Mucosa of stomach (tissue), 1 donor: ENCODE results near the gene TMUB1.

Source experiments
- H3K27me3 ChIP-seq: one replicate; pipeline ENCODE4 v1.7.0; 2013; ENCODE audit warnings: mild to moderate bottlenecking, low read length; ENCODE audit not compliant: control insufficient read depth, insufficient read depth
- H3K36me3 ChIP-seq: one replicate; pipeline ENCODE4 v1.7.0; 2013; ENCODE audit warnings: low read length; ENCODE audit not compliant: control insufficient read depth, insufficient read depth
- H3K4me1 ChIP-seq: one replicate; pipeline ENCODE4 v1.7.0; 2013; ENCODE audit warnings: mild to moderate bottlenecking, low read length; ENCODE audit not compliant: control insufficient read depth, insufficient read depth
- H3K4me3 ChIP-seq: one replicate; pipeline ENCODE4 v1.7.0; 2013; ENCODE audit warnings: low read length
- H3K9ac ChIP-seq: one replicate; pipeline ENCODE4 v1.7.0; 2013; ENCODE audit warnings: mild to moderate bottlenecking, low read length, moderate library complexity
- H3K9me3 ChIP-seq: one replicate; pipeline ENCODE4 v1.7.0; 2013; ENCODE audit warnings: mild to moderate bottlenecking, low read length, moderate library complexity; ENCODE audit not compliant: control insufficient read depth
- donor health status: Pancreatic carcinoma.

The TMUB1 gene

DNA sequence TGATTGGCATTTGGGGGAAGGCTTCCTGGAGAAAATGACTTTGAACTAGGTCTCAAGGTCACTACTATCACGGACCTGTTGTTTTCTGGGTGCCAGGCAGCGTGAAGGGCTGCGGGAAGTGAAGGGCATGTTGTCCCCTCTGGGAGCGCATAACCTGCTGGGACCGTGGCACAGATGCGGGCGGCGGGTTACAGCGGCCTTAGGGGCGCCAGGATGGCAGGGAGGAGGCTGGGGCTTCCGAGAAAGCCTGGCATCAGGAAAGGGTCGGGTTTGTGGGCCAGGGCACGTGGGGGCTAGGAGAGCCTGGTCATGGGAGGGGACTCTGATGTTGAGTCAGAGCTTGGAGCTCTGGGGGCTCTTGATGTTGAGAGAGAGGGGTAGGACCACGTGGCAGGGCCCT, 17.8 kb downstream of the TMUB1 start:
- H3K27me3 ChIP-seq = no peaks in the 10 kb centered on the region
- H3K4me1 ChIP-seq = peaks cover 28% of the 10 kb centered on the region
- no peaks in the 10 kb centered on the region for H3K9me3 ChIP-seq
- no peak overlapping the region for H3K9ac ChIP-seq
- no peak overlapping the region for H3K4me3 ChIP-seq
- peaks cover 16% of the 10 kb centered on the region for H3K36me3 ChIP-seq

DNA sequence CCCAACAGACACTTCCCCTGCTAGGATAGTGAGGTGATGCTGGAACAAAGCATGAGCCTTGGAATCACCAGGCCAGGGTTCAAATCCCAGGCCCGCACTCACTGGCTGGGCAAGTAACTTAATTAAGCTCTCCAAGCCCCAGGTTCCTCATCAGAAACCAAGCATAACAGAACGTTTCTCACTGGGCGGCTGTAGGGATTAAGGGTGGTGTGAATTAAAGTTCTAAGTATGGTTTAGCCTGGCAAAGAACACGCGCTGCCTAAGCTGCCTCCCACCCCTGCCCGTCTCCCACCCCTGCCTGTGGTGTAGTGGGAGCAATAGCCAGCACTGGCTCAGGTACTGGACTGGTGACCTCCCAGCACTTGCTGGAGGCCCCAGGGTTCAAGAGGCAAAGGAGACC, 18.3 kb downstream of the TMUB1 start:
- H3K9me3 ChIP-seq = no peaks in the 10 kb centered on the region
- no peaks in the 10 kb centered on the region for H3K27me3 ChIP-seq
- H3K4me1 ChIP-seq = peaks cover 33% of the 10 kb centered on the region
- H3K36me3 ChIP-seq = peaks cover 16% of the 10 kb centered on the region
- no peak overlapping the region for H3K4me3 ChIP-seq
- H3K9ac ChIP-seq = no peak overlapping the region

DNA sequence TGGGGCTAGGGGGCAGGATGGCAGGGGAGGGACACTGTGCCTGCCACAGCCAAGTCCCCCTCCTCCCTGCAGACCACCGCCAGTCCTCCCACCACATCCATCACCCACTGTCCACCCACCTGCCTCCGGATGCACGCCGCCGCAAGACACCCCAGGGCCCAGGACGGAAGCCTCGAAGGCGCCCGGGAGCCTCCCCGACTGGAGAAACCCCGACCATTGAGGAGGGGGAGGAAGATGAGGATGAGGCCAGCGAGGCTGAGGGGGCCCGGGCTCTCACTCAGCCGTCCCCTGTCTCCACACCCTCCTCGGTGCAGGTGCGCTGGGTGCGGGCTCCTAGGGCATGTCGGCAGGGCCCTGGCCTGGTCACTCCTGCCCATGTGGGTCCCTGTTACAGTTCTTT, 18.8 kb downstream of the TMUB1 start:
- no peak overlapping the region for H3K9ac ChIP-seq
- H3K4me1 ChIP-seq = peaks cover 34% of the 10 kb centered on the region
- peaks cover 16% of the 10 kb centered on the region for H3K36me3 ChIP-seq
- no peaks in the 10 kb centered on the region for H3K9me3 ChIP-seq
- no peak overlapping the region for H3K4me3 ChIP-seq
- H3K27me3 ChIP-seq = no peaks in the 10 kb centered on the region

DNA sequence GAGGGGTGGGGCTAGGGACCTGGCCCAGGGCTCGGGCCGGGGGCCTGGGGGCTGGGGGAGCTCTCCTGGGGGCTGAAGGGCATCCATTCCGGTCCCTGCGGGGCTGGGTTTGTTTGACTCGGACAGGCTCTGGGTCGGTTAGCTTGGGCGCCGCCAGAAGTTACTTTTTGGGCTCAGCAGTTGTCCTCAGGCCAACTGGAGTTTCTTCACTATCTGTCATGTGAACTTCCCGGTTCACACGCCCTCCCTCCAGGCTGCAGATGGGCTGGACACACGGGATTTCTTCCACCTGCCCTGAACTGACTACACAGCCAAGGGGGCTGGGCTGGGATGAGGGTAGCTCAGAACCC, 20.1 kb downstream of the TMUB1 start:
- Histone ChIP-seq H3K27me3 (no peaks in the 10 kb centered on the region), H3K36me3 (peaks cover 16% of the 10 kb centered on the region), H3K9me3 (no peaks in the 10 kb centered on the region), H3K9ac (no peak overlapping the region), H3K4me3 (no peak overlapping the region), H3K4me1 (peaks cover 42% of the 10 kb centered on the region)

DNA sequence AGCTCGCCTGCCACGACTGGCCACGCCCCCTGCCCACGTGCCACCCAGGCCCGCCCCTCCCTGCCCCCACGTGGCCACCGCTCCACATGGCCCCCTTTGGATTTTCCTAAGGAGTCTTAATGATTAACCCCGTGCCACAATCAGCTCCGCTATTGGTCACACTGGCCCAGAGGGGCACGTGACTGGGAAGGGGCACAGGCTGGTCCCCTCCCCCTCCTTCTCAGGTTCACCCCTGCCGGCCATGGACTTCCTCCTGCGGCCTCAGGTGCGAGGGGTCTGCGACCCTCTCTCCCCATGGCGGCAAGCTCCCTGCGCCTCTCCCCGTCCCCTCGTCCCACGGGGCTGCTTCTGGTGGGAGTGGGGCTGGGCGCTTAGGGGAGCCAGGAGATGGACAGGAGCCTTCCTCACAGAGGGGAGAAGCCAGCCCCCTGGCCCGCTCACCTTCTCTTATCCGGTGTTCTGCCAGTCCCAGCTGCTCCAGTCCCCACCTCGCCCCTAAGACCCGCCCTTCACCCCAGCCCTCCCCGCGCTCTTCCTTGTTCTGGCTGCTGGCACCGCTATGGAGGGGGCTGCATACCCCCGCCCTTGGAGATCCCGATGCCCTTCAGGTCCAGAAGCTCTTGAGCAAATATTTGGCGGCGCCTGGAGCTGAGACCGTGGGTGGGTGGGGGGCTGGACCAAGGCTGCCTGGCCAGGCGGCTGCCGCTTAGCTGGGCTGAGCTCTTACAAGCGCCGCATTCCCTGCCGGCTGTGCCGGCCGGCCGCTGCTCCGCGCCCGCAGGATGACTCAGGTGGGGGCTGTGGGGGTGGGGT, 20.7 kb downstream of the TMUB1 start:
- H3K4me1 ChIP-seq = peaks cover 43% of the 10 kb centered on the region
- peak overlapping the region; percentile 43 for H3K9ac ChIP-seq
- no peak overlapping the region for H3K4me3 ChIP-seq
- H3K36me3 ChIP-seq = peaks cover 13% of the 10 kb centered on the region
- no peaks in the 10 kb centered on the region for H3K9me3 ChIP-seq
- H3K27me3 ChIP-seq = no peaks in the 10 kb centered on the region

DNA sequence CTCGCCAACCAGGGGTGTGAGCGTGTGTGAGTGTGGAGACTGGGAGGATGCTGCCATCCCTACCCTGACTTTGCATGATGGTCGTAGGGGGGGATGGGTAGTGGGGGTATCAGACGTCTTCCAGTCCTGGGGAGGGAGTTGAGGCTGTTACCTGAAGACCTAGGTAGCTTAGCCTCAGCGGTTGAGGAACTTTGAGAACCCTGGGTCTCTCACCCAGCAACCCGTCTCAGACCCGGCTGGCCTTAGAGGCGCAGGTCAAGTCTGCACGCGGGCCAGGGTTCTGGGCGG, 21.2 kb downstream of the TMUB1 start:
- Histone ChIP-seq H3K9ac (no peak overlapping the region), H3K4me3 (no peak overlapping the region), H3K4me1 (peaks cover 47% of the 10 kb centered on the region), H3K27me3 (no peaks in the 10 kb centered on the region), H3K36me3 (peaks cover 13% of the 10 kb centered on the region), H3K9me3 (no peaks in the 10 kb centered on the region)

DNA sequence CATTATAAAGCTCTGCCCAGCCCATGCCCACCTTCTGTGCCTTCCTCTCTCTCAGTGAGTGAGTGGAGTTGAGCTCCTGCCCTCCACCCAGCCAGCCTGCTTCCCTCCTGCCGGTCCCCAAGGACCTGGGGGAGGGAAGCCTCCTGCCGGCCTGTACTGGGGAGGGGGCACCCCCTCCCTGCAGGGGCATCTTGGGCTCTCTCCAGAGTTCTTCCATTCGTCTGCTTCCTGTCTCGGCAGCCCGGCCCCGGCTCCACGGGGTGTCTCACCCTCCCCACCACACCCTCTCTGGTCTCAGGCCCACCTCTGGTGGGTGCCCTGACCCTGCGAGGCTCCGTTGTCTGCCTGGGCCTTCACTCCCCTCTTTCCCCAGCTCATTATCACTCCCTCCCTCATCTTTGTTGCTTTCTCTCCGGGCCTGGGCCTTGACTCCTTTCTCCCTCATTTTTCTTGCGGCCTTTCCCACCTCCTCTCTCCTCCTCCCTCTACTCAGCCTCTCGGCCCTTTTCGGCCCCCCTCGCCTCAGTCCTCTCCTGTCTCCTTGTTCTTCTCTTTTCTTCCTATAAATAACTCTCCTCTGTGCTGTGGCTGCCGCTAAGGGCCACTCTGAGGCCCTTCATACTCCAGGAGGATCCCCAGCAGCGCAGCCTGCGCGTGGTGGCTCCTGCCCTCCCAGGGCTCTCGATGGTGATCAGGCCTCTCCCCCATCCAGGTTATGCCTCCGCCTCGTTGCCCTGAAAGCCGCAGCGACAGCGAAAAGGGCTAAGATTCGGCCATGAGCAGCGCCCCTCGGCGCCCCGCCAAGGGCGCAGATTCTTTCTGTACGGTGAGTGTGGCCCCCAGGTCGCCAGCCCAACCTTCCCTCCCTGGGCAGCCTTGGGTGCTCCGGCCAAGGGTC, 21.8 kb downstream of the TMUB1 start:
- H3K9ac ChIP-seq = no peak overlapping the region
- H3K36me3 ChIP-seq = peaks cover 13% of the 10 kb centered on the region
- H3K4me1 ChIP-seq = peaks cover 53% of the 10 kb centered on the region
- H3K27me3 ChIP-seq = no peaks in the 10 kb centered on the region
- H3K9me3 ChIP-seq = no peaks in the 10 kb centered on the region
- H3K4me3 ChIP-seq = no peak overlapping the region

DNA sequence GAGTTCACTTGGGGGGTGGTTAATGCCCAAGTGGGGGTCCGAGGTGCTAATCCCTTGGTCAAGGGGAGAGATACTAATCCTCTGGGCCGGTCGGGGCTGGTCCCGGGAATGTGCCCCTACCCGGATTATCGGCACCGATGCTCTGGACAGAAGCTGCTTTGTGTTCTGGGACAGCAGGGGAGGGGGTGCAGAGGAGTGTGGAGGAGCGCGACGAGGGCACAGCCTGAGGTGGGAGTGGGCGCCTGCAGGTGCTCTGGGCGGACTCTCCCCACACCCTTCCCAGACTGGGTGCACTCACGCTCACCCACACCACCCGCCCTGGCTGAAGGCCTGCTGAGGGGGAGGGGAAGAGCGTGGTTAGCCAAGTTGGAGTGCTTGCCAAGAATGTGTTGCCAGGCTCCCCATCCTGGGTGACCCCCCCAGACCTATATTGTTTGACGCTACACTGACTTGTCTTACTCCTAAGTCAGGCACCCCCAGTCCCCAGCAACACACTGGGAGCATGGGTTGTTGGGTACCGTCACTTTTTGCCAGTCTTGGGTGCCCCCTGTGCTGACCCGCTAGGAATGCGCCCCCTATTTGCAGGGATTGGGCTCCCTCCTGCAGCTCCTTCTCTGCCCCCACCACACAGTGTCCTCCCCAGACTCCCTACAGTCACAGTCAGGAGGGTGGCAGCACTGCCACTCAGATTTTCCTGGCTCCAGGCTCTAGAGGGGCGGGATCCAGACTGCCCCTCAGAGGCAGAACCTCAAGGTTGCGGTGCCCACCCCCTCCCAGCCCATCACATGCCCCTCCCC, 22.7 kb downstream of the TMUB1 start:
- H3K4me3 ChIP-seq = peak overlapping the region; percentile 47
- peak overlapping the region; percentile 65 for H3K9ac ChIP-seq
- H3K27me3 ChIP-seq = no peaks in the 10 kb centered on the region
- H3K36me3 ChIP-seq = peaks cover 11% of the 10 kb centered on the region
- H3K4me1 ChIP-seq = peaks cover 55% of the 10 kb centered on the region
- no peaks in the 10 kb centered on the region for H3K9me3 ChIP-seq

DNA sequence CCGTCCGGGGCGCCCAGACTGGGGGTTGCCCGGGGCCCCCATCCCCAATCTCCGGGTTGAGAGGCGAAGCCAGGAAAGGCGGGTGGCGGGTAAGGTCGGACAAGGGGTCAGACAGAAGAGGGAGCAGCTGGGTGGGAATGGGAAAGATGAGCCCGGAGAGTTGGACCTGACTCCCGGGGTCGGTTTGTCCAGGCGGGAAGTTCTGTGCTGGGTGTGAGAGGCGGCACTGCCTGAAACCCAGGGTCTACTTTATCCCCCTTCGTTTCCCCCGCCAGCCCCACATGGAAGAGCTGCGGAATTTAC, 23.2 kb downstream of the TMUB1 start:
- Histone ChIP-seq H3K9me3 (no peaks in the 10 kb centered on the region), H3K4me3 (peak overlapping the region; percentile 47), H3K36me3 (peaks cover 6% of the 10 kb centered on the region), H3K27me3 (no peaks in the 10 kb centered on the region), H3K9ac (peak overlapping the region; percentile 65), H3K4me1 (peaks cover 55% of the 10 kb centered on the region)

DNA sequence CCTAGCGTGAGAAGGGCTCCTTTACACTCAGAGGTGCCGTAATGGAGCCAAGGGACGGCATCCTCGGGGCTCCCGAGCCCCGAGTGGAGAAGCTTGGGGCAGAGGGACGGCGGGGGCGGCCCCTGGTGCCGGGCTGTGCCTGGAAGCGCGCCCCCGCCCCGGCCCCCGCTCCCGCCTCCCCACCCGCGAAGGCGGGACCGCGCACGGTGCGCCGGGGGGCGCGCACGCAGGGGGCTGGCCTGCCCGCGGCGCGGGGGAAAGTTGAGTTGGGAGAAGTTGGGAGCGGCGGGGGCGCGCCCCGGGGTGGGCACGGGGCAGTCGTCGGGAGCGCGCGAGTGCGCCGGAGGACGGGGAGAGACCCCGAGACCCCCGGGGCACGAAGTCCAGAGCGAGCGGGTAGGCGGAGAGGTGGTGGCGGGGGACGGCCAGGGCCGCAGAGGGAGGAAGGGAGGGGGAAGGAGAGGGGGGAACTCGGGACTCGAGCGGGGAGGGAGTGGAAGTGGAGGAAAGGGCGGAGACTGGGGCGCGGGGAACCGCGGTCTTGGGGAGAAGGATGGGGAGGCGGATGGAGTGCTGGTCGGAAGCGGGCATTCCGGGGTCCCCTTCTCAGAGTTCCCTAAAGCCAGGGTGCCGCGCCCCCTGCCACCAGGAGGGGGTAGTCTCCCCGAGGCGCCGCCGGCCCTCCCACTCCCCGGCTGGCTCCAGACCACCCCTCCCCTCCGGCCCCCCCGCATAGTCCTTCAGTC, 23.8 kb downstream of the TMUB1 start, which contains the start of gene SLC4A2:
SLC4A2 (plus strand) TSS at position 223 of the 746 bp plus-strand sequence. CDS start 2,399 bp downstream, outside the sequence.
- Histone ChIP-seq H3K4me1 (peaks cover 55% of the 10 kb centered on the region), H3K27me3 (no peaks in the 10 kb centered on the region), H3K9ac (peak within 1 kb of the TSS; percentile 65), H3K36me3 (peaks cover under 1% of the 10 kb centered on the region), H3K4me3 (peak within 1 kb of the TSS; percentile 47), H3K9me3 (no peaks in the 10 kb centered on the region)

DNA sequence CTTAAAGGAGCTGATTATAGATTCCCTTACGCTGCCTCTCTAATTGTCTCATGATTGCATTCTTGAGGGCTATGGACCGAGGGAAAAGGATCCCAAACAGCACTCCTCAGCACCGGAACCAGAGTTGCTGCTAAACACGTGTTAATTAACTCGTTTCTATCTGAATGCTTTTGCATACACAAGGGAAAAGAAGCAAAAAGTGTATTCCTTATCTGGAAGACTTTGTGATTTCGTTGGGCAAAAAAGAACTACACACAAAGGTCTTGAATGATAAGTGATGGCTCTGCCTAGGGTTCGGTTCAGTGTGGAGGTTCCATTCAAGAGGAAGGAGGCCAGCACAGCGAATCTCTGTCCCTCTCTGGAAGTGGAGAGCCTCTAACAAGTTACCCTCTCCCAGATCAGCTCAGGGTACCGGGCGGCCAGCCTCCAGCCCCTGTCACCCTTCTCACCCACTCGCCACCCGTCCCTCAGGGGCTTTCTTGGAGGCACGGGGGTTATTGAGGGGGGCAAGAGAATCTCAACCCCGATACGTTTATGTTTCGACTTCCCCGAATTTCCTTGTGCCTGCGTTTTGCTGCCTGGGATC, 24.4 kb downstream of the TMUB1 start:
- peaks cover 55% of the 10 kb centered on the region for H3K4me1 ChIP-seq
- peak overlapping the region; percentile 20 for H3K4me3 ChIP-seq
- H3K36me3 ChIP-seq = no peaks in the 10 kb centered on the region
- H3K9me3 ChIP-seq = no peaks in the 10 kb centered on the region
- no peaks in the 10 kb centered on the region for H3K27me3 ChIP-seq
- H3K9ac ChIP-seq = peak overlapping the region; percentile 60
